Adrenal gland (tissue), 5 donors: ENCODE results near the gene PSMA7.

Experiments used
- CTCF ChIP-seq, 6 experiments: fragments of 450-650 bp in 4 of 6; fragments of 200-600 bp in 2 of 6; sonication (generic) in 1 of 6; IDR thresholded peaks; 1 replicate in 5 of 6; 2 replicates in 1 of 6; pipeline versions ENCODE4 v1.5.1 to v1.8.0; 2016 to 2021; ENCODE audit warnings: antibody characterized with exemption in 6 of 6, mild to moderate bottlenecking in 2 of 6, moderate library complexity in 1 of 6
- POLR2A ChIP-seq, 2 donors: fragments of 450-650 bp; IDR thresholded peaks; one replicate each; pipeline ENCODE4 v1.6.1; 2017; ENCODE audit warnings: antibody characterized with exemption in 2 of 2, mild to moderate bottlenecking in 2 of 2, moderate library complexity in 1 of 2
- donor health status: DM: no; HTN: no; CAD: no.

- no peak for TF ChIP-seq POLR2A (IDR thresholded peaks at IDR 0.05)
- TF ChIP-seq CTCF (IDR thresholded peaks at IDR 0.05) = no peak
Measured at GRCh38 chr20:62177307-62177706, 34.1 kb upstream of the PSMA7 start.
